ENCODE measurements around the gene HSPBP1. TPM values are rescaled to one million over a fixed set of nuclear protein-coding genes. Genes with fewer than 3 reads are reported as not detected.
"Not testable (repeated sequence)": the region's sequence is repeated elsewhere in the genome, so short reads cannot be mapped to it uniquely, and the experiment has no call there.

The HSPBP1 gene, protein sequence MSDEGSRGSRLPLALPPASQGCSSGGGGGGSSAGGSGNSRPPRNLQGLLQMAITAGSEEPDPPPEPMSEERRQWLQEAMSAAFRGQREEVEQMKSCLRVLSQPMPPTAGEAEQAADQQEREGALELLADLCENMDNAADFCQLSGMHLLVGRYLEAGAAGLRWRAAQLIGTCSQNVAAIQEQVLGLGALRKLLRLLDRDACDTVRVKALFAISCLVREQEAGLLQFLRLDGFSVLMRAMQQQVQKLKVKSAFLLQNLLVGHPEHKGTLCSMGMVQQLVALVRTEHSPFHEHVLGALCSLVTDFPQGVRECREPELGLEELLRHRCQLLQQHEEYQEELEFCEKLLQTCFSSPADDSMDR
- total RNA-seq (30.4 and 38.5 TPM in 2 replicates), polyA plus RNA-seq (47.5 and 60.3 TPM in 2 replicates), polyA minus RNA-seq (12.3 and 15.4 TPM in 2 replicates), Bru-seq, nascent RNA (percentile 50 among the genes with signal in this experiment), BruChase-seq, experiment 1, labeled RNA remaining after a 6-hour chase (percentile 64 among the genes with signal in this experiment), BruChase-seq, experiment 2, labeled RNA remaining after a 2-hour chase (percentile 51 among the genes with signal in this experiment)
- polyA plus RNA-seq (2011; cell fraction: cytosol; rRNA removed): 31.7 and 39.6 TPM in 2 replicates
- polyA plus RNA-seq (2011; cell fraction: nucleus; rRNA removed): 19.7 and 21.0 TPM in 2 replicates
- polyA plus RNA-seq (2012): 25.6 and 29.3 TPM in 2 replicates
- 54.4 TPM for polyA minus RNA-seq (2011; cell fraction: cytosol; rRNA and poly(A)+ RNA removed)
- 5.7 and 7.6 TPM in 2 replicates for polyA minus RNA-seq (2011; cell fraction: nucleus; rRNA and poly(A)+ RNA removed)
- long read RNA-seq, transcript HSPBP1-206 (7 exons, 1,449 nt): minor isoform, 6 of 128 reads
- long read RNA-seq, transcript HSPBP1-202 (8 exons, 1,572 nt): major isoform, 77 of 128 reads
- long read RNA-seq, partial matches to known transcripts: 5 of 128 reads
- long read RNA-seq, other reads (novel, unspliced or antisense): 39 of 128 reads

DNA sequence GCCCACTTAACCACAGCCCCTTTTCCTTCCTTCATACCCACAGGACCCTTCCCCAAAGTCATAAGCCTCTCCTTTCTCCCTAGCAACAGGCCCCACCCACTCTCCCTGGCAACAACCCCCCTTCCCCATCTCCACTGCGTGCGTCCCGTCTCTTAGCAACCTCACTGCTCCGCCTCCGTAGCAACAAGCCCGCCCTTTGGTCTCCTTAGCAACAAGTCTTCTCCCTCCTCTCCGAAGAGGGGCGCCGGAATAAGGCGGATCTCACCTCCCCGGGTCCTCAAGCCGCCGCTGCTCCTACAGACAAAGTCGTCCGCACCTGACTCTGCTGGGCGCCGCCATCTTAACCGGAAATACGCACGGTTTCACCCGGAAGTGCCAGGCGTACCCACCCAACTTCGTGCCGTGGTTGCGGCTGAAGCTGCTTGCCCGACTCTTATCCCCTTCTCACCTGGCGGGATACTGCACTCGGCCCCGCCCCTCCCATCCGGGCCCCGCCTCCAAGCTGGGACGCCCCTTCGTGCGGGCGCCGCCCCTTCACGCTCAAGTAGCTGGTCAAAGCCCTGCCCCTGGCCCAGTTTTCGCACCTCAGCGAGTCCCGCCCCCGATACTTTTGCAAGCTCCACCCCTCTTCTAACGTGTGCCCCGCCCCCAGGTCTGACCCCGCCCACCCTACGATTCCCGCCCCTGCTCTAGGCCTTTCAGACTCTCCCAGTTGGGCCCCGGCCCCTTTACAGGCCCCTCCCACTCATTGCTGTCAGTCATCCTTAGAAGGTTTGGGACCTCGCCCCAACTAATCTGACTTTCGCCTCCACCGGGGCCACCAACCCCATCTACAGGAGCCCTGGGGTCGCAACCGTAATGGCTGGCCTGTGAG, at the start of gene HSPBP1:
Gene HSPBP1, minus strand, starts transcription at position 341 of the 874 bp plus-strand sequence. CDS start 502 bp downstream, outside the sequence.
- dilution Hi-C loops (cut with MboI; ENCODE audit: extremely low pct_ligation_motif_present, low sequenced_read_pairs): no loop called here
- CTCF ChIA-PET: interaction anchor here (0.8 to 1.5 kb wide), 8 partner anchors 11 to 224 kb away, joined by 3 to 7 read pairs (median 4); partner anchors contain the start of genes PPP6R1 and TMEM238
- BruUV-seq (replicated peaks): no TSS peak

DNA sequence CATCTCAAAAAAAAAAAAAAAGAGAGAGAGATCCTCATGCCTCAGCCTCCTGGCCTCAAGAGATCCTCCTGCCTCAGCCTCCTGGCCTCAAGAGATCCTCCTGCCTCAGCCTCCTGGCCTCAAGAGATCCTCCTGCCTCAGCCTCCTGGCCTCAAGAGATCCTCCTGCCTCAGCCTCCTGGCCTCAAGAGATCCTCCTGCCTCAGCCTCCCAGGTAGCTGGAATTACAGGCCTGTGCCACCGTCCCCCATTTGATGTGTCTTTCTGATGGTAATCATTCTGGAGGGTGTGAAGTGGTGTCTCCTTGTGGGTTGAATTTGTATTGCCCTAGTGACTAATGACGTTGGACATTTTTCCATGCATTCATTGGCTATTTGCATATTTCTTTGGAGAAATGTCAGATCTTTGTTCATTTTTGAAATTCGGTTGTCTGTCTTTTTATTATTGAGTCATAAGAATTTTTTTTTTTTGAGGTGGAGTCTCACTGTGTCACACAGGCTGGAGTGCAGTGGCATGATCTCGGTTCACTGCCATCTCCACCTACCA, 48.9 kb upstream of the HSPBP1 start:
- H3K9ac ChIP-seq (replicated peaks; ENCODE audit: extremely low read depth, insufficient read depth, low read length); H3K4me3 ChIP-seq (replicated peaks in 1 of 3; ENCODE audit: insufficient read depth in 1 of 3, low read depth in 1 of 3, low read length in 3 of 3); H3K9me3 ChIP-seq (replicated peaks; ENCODE audit: control insufficient read depth, insufficient read depth, low read length); BruUV-seq (replicated peaks); H3K36me3 ChIP-seq (ENCODE audit: control insufficient read depth in 2 of 2, extremely low read depth in 1 of 2, insufficient read depth in 2 of 2, low read length in 2 of 2); H2AFZ ChIP-seq (ENCODE audit: low read depth, low read length); DNase-seq (ENCODE audit: low read depth, low spot score); FAIRE-seq; intact Hi-C loops (cut with micrococcal nuclease); H3K27ac ChIP-seq (ENCODE audit: insufficient read depth, low read depth, low read length); dilution Hi-C loops (cut with MboI; ENCODE audit: extremely low pct_ligation_motif_present, low sequenced_read_pairs); POLR2A ChIA-PET; H3K9me1 ChIP-seq (replicated peaks; ENCODE audit: control insufficient read depth, extremely low read depth, insufficient read depth, low read length); H3K27me3 ChIP-seq (ENCODE audit: control insufficient read depth in 2 of 2, insufficient read depth in 2 of 2, low read length in 2 of 2); H4K20me1 ChIP-seq (replicated peaks; ENCODE audit: control insufficient read depth, extremely low read depth, insufficient read depth, low read length); H3K79me2 ChIP-seq (ENCODE audit: control insufficient read depth, insufficient read depth, low read length); H3K4me2 ChIP-seq (ENCODE audit: insufficient read depth, low read length); H3K4me1 ChIP-seq (ENCODE audit: control insufficient read depth, extremely low read depth, insufficient read depth, low read length); CTCF ChIA-PET: not testable (repeated sequence)

More for the DNA sequence above, at the start of gene HSPBP1:
- POLR2A ChIA-PET: interaction anchor here (0.7 to 2.0 kb wide), 4 partner anchors 21 to 197 kb away, joined by 3 to 8 read pairs (median 6); partner anchors contain the start of genes PPP6R1 and UBE2S
- FAIRE-seq (peak; percentile 94), DNase-seq (ENCODE audit: low read depth, low spot score) (peak; percentile 93)
- no peaks in the 10 kb centered on the region for H3K9me3 ChIP-seq (replicated peaks; ENCODE audit: control insufficient read depth, insufficient read depth, low read length)
- peak within 1 kb of the TSS; percentile 98 for H2AFZ ChIP-seq (ENCODE audit: low read depth, low read length)
- peaks cover 0 to 2% of the 10 kb centered on the region in 2 experiments for H3K36me3 ChIP-seq (ENCODE audit: control insufficient read depth in 2 of 2, extremely low read depth in 1 of 2, insufficient read depth in 2 of 2, low read length in 2 of 2)
- intact Hi-C loops (cut with micrococcal nuclease): loop anchor here (1.0 to 2.0 kb wide), 2 partner anchors 21 to 59 kb away; partner anchors contain the start of genes KMT5C and PPP6R1
- no peaks in the 10 kb centered on the region for H3K9me1 ChIP-seq (replicated peaks; ENCODE audit: control insufficient read depth, extremely low read depth, insufficient read depth, low read length)
- peaks cover 5 to 6% of the 10 kb centered on the region in 2 experiments for H3K27me3 ChIP-seq (ENCODE audit: control insufficient read depth in 2 of 2, insufficient read depth in 2 of 2, low read length in 2 of 2)
- H3K9ac ChIP-seq (replicated peaks; ENCODE audit: extremely low read depth, insufficient read depth, low read length): peak within 1 kb of the TSS; percentile 64
- no peaks in the 10 kb centered on the region for H4K20me1 ChIP-seq (replicated peaks; ENCODE audit: control insufficient read depth, extremely low read depth, insufficient read depth, low read length)
- peak within 1 kb of the TSS; percentile 65 for H3K27ac ChIP-seq (ENCODE audit: insufficient read depth, low read depth, low read length)
- H3K79me2 ChIP-seq (ENCODE audit: control insufficient read depth, insufficient read depth, low read length): no peaks in the 10 kb centered on the region
- peaks cover 3% of the 10 kb centered on the region for H3K4me1 ChIP-seq (ENCODE audit: control insufficient read depth, extremely low read depth, insufficient read depth, low read length)
- H3K4me2 ChIP-seq (ENCODE audit: insufficient read depth, low read length): peak within 1 kb of the TSS; percentile 54
- peak within 1 kb of the TSS; percentile 66 to 96 (median 79) for H3K4me3 ChIP-seq (replicated peaks in 1 of 3; ENCODE audit: insufficient read depth in 1 of 3, low read depth in 1 of 3, low read length in 3 of 3)
- no peak for TF ChIP-seq GATA2 (IDR thresholded peaks at IDR 0.05; ENCODE audit: insufficient read depth, insufficient read length, low read depth, low read length)
- peak; percentile 44 for TF ChIP-seq POLR2A (IDR thresholded peaks at IDR 0.05; ENCODE audit: low read depth, low read length)
- TF ChIP-seq, protein P1, sequence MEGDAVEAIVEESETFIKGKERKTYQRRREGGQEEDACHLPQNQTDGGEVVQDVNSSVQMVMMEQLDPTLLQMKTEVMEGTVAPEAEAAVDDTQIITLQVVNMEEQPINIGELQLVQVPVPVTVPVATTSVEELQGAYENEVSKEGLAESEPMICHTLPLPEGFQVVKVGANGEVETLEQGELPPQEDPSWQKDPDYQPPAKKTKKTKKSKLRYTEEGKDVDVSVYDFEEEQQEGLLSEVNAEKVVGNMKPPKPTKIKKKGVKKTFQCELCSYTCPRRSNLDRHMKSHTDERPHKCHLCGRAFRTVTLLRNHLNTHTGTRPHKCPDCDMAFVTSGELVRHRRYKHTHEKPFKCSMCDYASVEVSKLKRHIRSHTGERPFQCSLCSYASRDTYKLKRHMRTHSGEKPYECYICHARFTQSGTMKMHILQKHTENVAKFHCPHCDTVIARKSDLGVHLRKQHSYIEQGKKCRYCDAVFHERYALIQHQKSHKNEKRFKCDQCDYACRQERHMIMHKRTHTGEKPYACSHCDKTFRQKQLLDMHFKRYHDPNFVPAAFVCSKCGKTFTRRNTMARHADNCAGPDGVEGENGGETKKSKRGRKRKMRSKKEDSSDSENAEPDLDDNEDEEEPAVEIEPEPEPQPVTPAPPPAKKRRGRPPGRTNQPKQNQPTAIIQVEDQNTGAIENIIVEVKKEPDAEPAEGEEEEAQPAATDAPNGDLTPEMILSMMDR (IDR thresholded peaks at IDR 0.05; ENCODE audit: extremely low read depth in 1 of 2, insufficient read depth in 1 of 2, low read depth in 1 of 2, low read length in 2 of 2): no peak
- TF ChIP-seq MYC (IDR thresholded peaks at IDR 0.05; ENCODE audit: low read depth, low read length): no peak
- no peak for TF ChIP-seq FOS (IDR thresholded peaks at IDR 0.05; ENCODE audit: borderline replicate concordance, insufficient read depth, low read length)
- no peak for TF ChIP-seq JUN (IDR thresholded peaks at IDR 0.05; ENCODE audit: borderline replicate concordance, insufficient read depth, insufficient read length, low read depth)
- peak; percentile 72 for TF ChIP-seq POLR2AphosphoS5 (IDR thresholded peaks at IDR 0.05; ENCODE audit: insufficient read depth, low read depth, low read length)
- TF ChIP-seq EZH2 (IDR thresholded peaks at IDR 0.05; ENCODE audit: borderline replicate concordance, low read depth, low read length, severe bottlenecking): no peak
- TF ChIP-seq, protein P2, sequence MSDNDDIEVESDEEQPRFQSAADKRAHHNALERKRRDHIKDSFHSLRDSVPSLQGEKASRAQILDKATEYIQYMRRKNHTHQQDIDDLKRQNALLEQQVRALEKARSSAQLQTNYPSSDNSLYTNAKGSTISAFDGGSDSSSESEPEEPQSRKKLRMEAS (IDR thresholded peaks at IDR 0.05; ENCODE audit: insufficient read depth, insufficient read length): peak; percentile 67
